H1 (cell line): ENCODE measurements around the gene HS2ST1. TPM values are rescaled to one million over a fixed set of nuclear protein-coding genes. Genes with fewer than 3 reads are reported as not detected.

Experiments
- CTCF ChIA-PET: fragments of 300-600 bp; sonication (Branson Sonifier 250); formaldehyde crosslinking; loops from one replicate; lab custom pipeline; 2021; ENCODE audit not compliant: partially characterized antibody; lab: Charles Lee
- POLR2A ChIA-PET: fragments of 300-600 bp; sonication (Branson Sonifier 250); formaldehyde crosslinking; loops from one replicate; lab custom pipeline; 2021; ENCODE audit warnings: inconsistent platforms; ENCODE audit not compliant: partially characterized antibody; lab: Charles Lee
- DNase-seq, 2 experiments: peaks; one replicate each; pipeline versions ENCODE4 v3.0.0 to v3.0.0-alpha.2; 2010 to 2022; ENCODE audit warnings: low spot score in 2 of 2, low read depth in 1 of 2, mixed read lengths in 1 of 2
- FAIRE-seq: peaks from 2 replicates; lab custom pipeline; 2011; peaks lifted over from hg19 to GRCh38; lab: Jason Lieb, UNC
- H2AFZ ChIP-seq: 2 replicates; pipeline ENCODE4 v1.8.1; 2012; ENCODE audit warnings: low read length, inconsistent platforms
- H2AK5ac ChIP-seq: 2 replicates; pipeline ENCODE4 v1.6.1; 2013; ENCODE audit warnings: low read depth, low read length
- H2BK120ac ChIP-seq: replicated peaks from 2 replicates; pipeline ENCODE3; 2013; ENCODE audit warnings: low read depth, low read length, inconsistent platforms
- H2BK12ac ChIP-seq: 2 replicates; pipeline ENCODE4 v1.6.1; 2013; ENCODE audit warnings: low read depth, low read length
- H2BK15ac ChIP-seq: 2 replicates; pipeline ENCODE4 v1.6.1; 2013; ENCODE audit warnings: low read length
- H2BK20ac ChIP-seq: 2 replicates; pipeline ENCODE4 v1.6.1; 2013; ENCODE audit warnings: low read length
- H2BK5ac ChIP-seq: 2 replicates; pipeline ENCODE4 v1.6.1; 2013; ENCODE audit warnings: low read depth, low read length
- H3K14ac ChIP-seq: 2 replicates; pipeline ENCODE4 v1.6.1; 2013; ENCODE audit warnings: inconsistent platforms; ENCODE audit not compliant: insufficient read length
- H3K18ac ChIP-seq: 2 replicates; pipeline ENCODE4 v1.6.1; 2013; ENCODE audit warnings: low read length; ENCODE audit errors: extremely low read depth
- H3K23ac ChIP-seq: 2 replicates; pipeline ENCODE4 v1.6.1; 2013; ENCODE audit warnings: inconsistent platforms; ENCODE audit not compliant: insufficient read length
- H3K23me2 ChIP-seq: 2 replicates; pipeline ENCODE4 v1.6.1; 2013; ENCODE audit warnings: low read depth, low read length
- H3K27ac ChIP-seq: 2 replicates; pipeline ENCODE4 v1.6.1; 2011; ENCODE audit warnings: low read depth, low read length, inconsistent platforms
- H3K27me3 ChIP-seq, 4 experiments: replicated peaks in 1 of 4; 1 replicate in 1 of 4; 2 replicates in 3 of 4; pipeline versions ENCODE4 v1.6.1 to v1.8.1; 2011 to 2013; ENCODE audit warnings: low read length in 3 of 4, mild to moderate bottlenecking in 3 of 4, inconsistent platforms in 2 of 4, mixed read lengths in 2 of 4, moderate library complexity in 1 of 4; ENCODE audit not compliant: control insufficient read depth in 3 of 4, insufficient read depth in 3 of 4; ENCODE audit errors: extremely low read depth in 1 of 4
- H3K36me3 ChIP-seq, 4 experiments: 2 replicates each; pipeline versions ENCODE4 v1.6.1 to v1.8.1; 2011 to 2013; ENCODE audit warnings: mild to moderate bottlenecking in 4 of 4, low read length in 3 of 4, moderate library complexity in 2 of 4, control low read depth in 1 of 4, inconsistent platforms in 1 of 4; ENCODE audit not compliant: insufficient read depth in 4 of 4, control insufficient read depth in 2 of 4
- H3K4ac ChIP-seq: replicated peaks from 2 replicates; pipeline ENCODE3; 2013; ENCODE audit warnings: low read length, low read depth, mixed read lengths, inconsistent platforms; ENCODE audit not compliant: insufficient read length
- H3K4me1 ChIP-seq, 4 experiments: replicated peaks in 1 of 4; 1 replicate in 1 of 4; 2 replicates in 3 of 4; pipeline versions ENCODE4 v1.6.1 to v1.8.1; 2011 to 2013; ENCODE audit warnings: low read length in 3 of 4, inconsistent platforms in 2 of 4, mixed read lengths in 1 of 4; ENCODE audit not compliant: insufficient read depth in 4 of 4, control insufficient read depth in 3 of 4
- H3K4me2 ChIP-seq, 2 experiments: 2 replicates each; pipeline versions ENCODE4 v1.6.1 to v1.8.1; 2011 to 2013; ENCODE audit warnings: low read depth in 2 of 2, low read length in 2 of 2, control low read depth in 1 of 2, inconsistent platforms in 1 of 2, mild to moderate bottlenecking in 1 of 2; ENCODE audit not compliant: insufficient read depth in 1 of 2
- H3K4me3 ChIP-seq, 4 experiments: fragments of 200-600, 300-600 bp in 1 of 4; sonication (generic), shearing (Covaris generic), sonication (Bioruptor Twin) in 1 of 4; 2 replicates each; pipeline versions ENCODE4 v1.5.1 to v1.8.1; 2011 to 2016; ENCODE audit warnings: low read length in 4 of 4, low read depth in 3 of 4, control low read depth in 2 of 4, inconsistent platforms in 2 of 4, mild to moderate bottlenecking in 2 of 4, mixed read lengths in 1 of 4, moderate library complexity in 1 of 4; ENCODE audit not compliant: insufficient read depth in 2 of 4; ENCODE audit errors: extremely low read depth in 1 of 4
- H3K56ac ChIP-seq: replicated peaks from 2 replicates; pipeline ENCODE3; 2013; ENCODE audit warnings: low read depth, mild to moderate bottlenecking, mixed read lengths, low read length, inconsistent platforms; ENCODE audit not compliant: insufficient read length
- H3K79me1 ChIP-seq: 2 replicates; pipeline ENCODE4 v1.6.1; 2013; ENCODE audit warnings: low read depth, low read length, control low read depth
- H3K79me2 ChIP-seq, 2 experiments: 2 replicates each; pipeline versions ENCODE4 v1.6.1 to v1.8.1; 2012 to 2013; ENCODE audit warnings: low read length in 2 of 2, mild to moderate bottlenecking in 2 of 2, inconsistent platforms in 1 of 2; ENCODE audit not compliant: insufficient read depth in 2 of 2, control insufficient read depth in 1 of 2
- H3K9ac ChIP-seq, 4 experiments: replicated peaks in 1 of 4; 1 replicate in 1 of 4; 2 replicates in 3 of 4; pipeline versions ENCODE4 v1.6.1 to v1.8.1; 2011 to 2013; ENCODE audit warnings: low read depth in 3 of 4, low read length in 3 of 4, control low read depth in 2 of 4, mild to moderate bottlenecking in 2 of 4, moderate library complexity in 2 of 4, inconsistent platforms in 1 of 4; ENCODE audit errors: extremely low read depth in 1 of 4
- H3K9me3 ChIP-seq, 2 experiments: 2 replicates each; pipeline versions ENCODE4 v1.6.1 to v1.8.1; 2012 to 2013; ENCODE audit warnings: mild to moderate bottlenecking in 2 of 2, moderate library complexity in 2 of 2, control low read depth in 1 of 2, inconsistent platforms in 1 of 2, low read depth in 1 of 2, low read length in 1 of 2, mixed read lengths in 1 of 2; ENCODE audit not compliant: insufficient read depth in 2 of 2
- H4K20me1 ChIP-seq, 2 experiments: replicated peaks in 1 of 2; 2 replicates each; pipeline versions ENCODE3 to v1.8.1; 2011 to 2013; ENCODE audit warnings: inconsistent platforms in 2 of 2, low read length in 2 of 2, mild to moderate bottlenecking in 1 of 2; ENCODE audit not compliant: insufficient read depth in 2 of 2, control insufficient read depth in 1 of 2
- H4K5ac ChIP-seq: 2 replicates; pipeline ENCODE4 v1.6.1; 2013; ENCODE audit warnings: low read length, low read depth, mixed read lengths, inconsistent platforms; ENCODE audit not compliant: insufficient read length
- H4K8ac ChIP-seq: 2 replicates; pipeline ENCODE4 v1.8.0; 2013; ENCODE audit warnings: mild to moderate bottlenecking, moderate library complexity, low read length, inconsistent platforms; ENCODE audit not compliant: insufficient read depth; ENCODE audit errors: extremely low read depth
- H4K91ac ChIP-seq: replicated peaks from 2 replicates; pipeline ENCODE3; 2013; ENCODE audit warnings: low read length, mixed read lengths, inconsistent platforms; ENCODE audit not compliant: insufficient read length
- ATF2 ChIP-seq: IDR thresholded peaks from 2 replicates; pipeline ENCODE4 v1.6.1; 2012; ENCODE audit warnings: low read length, inconsistent platforms
- GABPA ChIP-seq: IDR thresholded peaks from 2 replicates; pipeline ENCODE4 v1.6.1; 2011; ENCODE audit warnings: mild to moderate bottlenecking, low read length, moderate library complexity, borderline replicate concordance; ENCODE audit not compliant: insufficient read depth
- MAFK ChIP-seq: IDR thresholded peaks from 2 replicates; pipeline ENCODE4 v1.6.1; 2012; ENCODE audit warnings: low read depth, mild to moderate bottlenecking, improper control_type of control experiment, low read length
- TAF1 ChIP-seq: IDR thresholded peaks from 2 replicates; pipeline ENCODE4 v1.6.1; 2011; ENCODE audit warnings: mild to moderate bottlenecking, low read depth, low read length
- polyA plus RNA-seq, 7 experiments: library from polyadenylated mRNA; depleted of rRNA in 3 of 7; stranded (reverse) in 5 of 7; unstranded in 2 of 7; fragments of >200 nt in 5 of 7; fragments of 200-250 nt in 2 of 7; gene quantifications; 1 replicate in 5 of 7; 2 replicates in 1 of 7; 4 replicates in 1 of 7; pipeline versions ENCODE4 v1.2.1 to v1.2.3, GENCODE V29; 2011 to 2013; ENCODE audit warnings: missing spikeins in 2 of 7, mixed read lengths in 2 of 7
- total RNA-seq: library from RNA; stranded (reverse); fragmentation: NEBNext Ultra II Directional; extraction: Animal tissue kit (Norgen Biotek cat#: 25700); gene quantifications from 2 replicates; pipeline ENCODE4 v1.2.1, GENCODE V29; 2021

HS2ST1 gene
- total and polyA plus RNA-seq, 2 of the 8 experiments (the other 6 are each of a cell fraction or from before 2014, with no cell fraction given) = 5.2 to 28.3 TPM

- Histone ChIP-seq H3K79me1 (no peaks in the 10 kb centered on the region; the same call in 1 of the 2 replicates), H2AFZ (no peak overlapping the region), H2BK15ac (no peak overlapping the region), H3K4me3 (no peak overlapping the region), H4K20me1 (no peaks in the 10 kb centered on the region), H3K9me3 (no peaks in the 10 kb centered on the region), H3K14ac (no peak overlapping the region), H3K27ac (no peak overlapping the region), H2BK20ac (no peak overlapping the region), H3K56ac (no peak overlapping the region), H3K23ac (no peak overlapping the region), H3K4me2 (no peak overlapping the region), H3K4me1 (no peaks in the 10 kb centered on the region), H4K5ac (no peak overlapping the region), H3K9ac (no peak overlapping the region), H4K8ac (no peak overlapping the region), H3K18ac (no peak overlapping the region), H3K27me3 (no peaks in the 10 kb centered on the region), H2BK5ac (no peak overlapping the region), H4K91ac (no peak overlapping the region), H3K23me2 (no peaks in the 10 kb centered on the region), H3K4ac (no peak overlapping the region), H3K79me2 (peaks cover 0 to 81% of the 10 kb centered on the region in 2 experiments; a peak in 3 of 4 replicates), H2BK120ac (no peak overlapping the region), H3K36me3 (no peaks in the 10 kb centered on the region; a peak in 1 of 8 replicates), H2AK5ac (no peak overlapping the region), H2BK12ac (no peak overlapping the region)
- no peak for FAIRE-seq
- POLR2A ChIA-PET = no interaction called here
- TF ChIP-seq ATF2 = no peak
- peak; percentile 50; the same call in 1 of the 2 replicates for TF ChIP-seq MAFK
- no peak for TF ChIP-seq GABPA
- TF ChIP-seq TAF1 = no peak
- no peak for DNase-seq
- CTCF ChIA-PET = no interaction called here
These were observed 142.5 kb downstream of the HS2ST1 start for GRCh38 chr1:87056974-87057373.
